Erythroblast (primary cell): ENCODE data around the gene LGR6.

Source experiments
- GATA1 ChIP-seq: IDR thresholded peaks from 2 replicates; pipeline ENCODE4 v1.6.1; 2011; ENCODE audit warnings: low read depth, mild to moderate bottlenecking, control low read depth, low read length, moderate library complexity
- POLR2A ChIP-seq: IDR thresholded peaks from 2 replicates; pipeline ENCODE4 v1.6.1; 2011; ENCODE audit warnings: mild to moderate bottlenecking, low read length

DNA sequence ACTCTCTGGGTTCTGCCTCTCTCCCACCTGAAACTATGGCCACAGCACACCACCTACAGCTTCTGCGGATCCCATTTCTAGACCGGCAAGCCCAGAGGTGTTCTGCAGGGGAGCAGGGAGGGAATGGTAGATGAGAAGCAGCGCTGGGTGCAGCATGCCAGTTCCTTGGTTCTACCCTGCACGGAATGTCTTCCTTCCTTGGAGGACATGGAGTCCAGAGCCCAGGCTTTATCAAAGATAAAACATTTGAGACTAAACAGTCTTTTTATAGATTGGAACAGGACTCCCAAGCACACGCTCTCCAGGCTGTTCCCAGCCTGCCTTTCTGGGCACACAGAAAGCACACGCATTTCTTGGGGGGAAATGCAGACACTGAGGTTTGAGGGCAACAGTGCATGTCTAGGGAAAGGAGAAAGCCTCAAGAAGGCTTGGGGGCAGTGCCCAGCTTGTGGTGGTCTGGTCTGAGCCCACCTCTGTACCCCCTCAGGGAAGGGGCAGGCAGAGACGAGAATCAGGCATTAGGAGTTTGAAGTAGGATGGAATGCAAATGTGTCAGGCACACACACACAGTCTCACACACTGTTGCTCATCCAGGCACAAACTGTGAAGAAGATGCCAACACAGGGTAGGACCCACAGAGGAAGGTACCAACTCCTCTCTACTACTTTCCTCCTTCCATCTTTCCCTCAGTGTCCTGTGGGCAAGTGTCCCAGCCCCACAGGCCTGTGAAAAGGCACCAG is 29.7 kb downstream of the LGR6 start:
- TF ChIP-seq POLR2A = no peak
- no peak for TF ChIP-seq GATA1
